ENCODE results near the gene IQGAP2. TPM values are rescaled to one million over a fixed set of nuclear protein-coding genes. Genes with fewer than 3 reads are reported as not detected.

Gene IQGAP2
- total RNA-seq, 2 donors from 2014 or later, result 117 to 134 TPM

DNA sequence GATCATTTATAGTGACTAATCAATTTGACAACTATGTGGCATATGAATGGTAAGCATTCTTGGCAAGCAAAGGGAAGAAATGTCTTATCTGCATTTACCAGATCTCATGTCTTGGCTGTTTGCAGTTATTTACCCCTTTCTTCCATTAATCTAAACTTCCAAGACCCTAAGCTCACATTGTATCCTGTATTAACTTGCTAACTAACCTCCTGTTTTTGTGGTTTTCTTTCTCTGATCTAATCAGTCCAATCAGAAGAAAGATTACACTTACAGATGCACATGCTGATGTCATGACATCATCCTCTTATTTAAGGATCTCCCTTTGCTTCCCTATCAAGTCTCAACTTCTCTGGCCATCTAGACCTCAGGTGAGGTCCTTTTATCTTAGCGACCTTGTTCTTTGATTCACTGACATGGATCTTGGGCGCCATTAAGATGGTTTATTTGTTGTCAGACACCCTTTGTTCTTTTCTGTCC, 124.6 kb downstream of the IQGAP2 start:
- H3K36me3 Mint-ChIP-seq (ENCODE audit: low read depth), result no peaks in the 10 kb centered on the region
- no peak overlapping the region for H3K27ac Mint-ChIP-seq
- no peaks in the 10 kb centered on the region for H3K27me3 Mint-ChIP-seq
- DNase-seq (no peak), ATAC-seq (peak; percentile 56)
- H3K4me3 Mint-ChIP-seq, result no peak overlapping the region
- H3K4me1 Mint-ChIP-seq, result peaks cover 50% of the 10 kb centered on the region
- H3K9me3 ChIP-seq (ENCODE audit: control insufficient read depth, low read length, poor library complexity, severe bottlenecking), result no peaks in the 10 kb centered on the region

DNA sequence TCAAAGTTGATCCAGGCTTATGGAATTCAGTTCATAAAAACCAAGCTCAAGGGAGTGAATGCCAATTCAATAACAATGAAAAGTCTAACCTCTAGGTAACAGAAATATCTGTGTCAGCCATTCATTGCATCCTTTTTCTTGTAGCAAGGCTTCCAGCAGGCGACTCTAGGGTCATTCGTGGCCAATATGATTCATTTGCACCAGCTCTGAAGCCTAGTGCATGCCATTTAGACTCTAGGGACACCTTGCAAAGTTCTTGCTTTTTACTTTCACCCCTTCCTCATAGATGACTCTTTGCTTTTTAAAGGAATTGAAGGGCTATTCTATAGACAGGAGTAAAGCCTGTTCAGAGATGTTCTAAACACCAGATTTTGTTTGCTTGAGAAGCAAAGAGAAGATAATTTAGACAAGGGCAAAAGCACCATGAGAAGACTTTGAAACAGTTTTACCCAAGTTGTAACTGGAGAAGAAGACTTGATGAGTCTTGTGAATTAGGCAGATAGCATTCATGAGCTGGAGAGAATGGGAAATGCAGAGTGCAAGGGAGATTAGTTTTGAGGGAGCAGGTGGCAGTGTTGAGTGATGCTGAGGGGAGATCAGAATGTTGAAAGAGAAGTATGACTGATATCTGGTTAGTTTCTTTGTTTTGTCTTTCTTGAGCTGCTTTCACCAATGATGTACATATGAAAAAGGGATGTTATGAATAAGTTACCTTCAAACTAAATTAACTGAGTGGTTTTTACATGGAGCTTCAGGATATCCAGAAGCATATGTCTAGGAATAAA, 125.7 kb downstream of the IQGAP2 start:
- ATAC-seq (no peak), DNase-seq (no peak)
- Mint-ChIP-seq H3K4me3 (no peak overlapping the region), H3K27ac (peak overlapping the region; percentile 24), H3K36me3 (ENCODE audit: low read depth) (no peaks in the 10 kb centered on the region), H3K4me1 (peaks cover 51% of the 10 kb centered on the region), H3K27me3 (no peaks in the 10 kb centered on the region)
- no peaks in the 10 kb centered on the region for H3K9me3 ChIP-seq (ENCODE audit: control insufficient read depth, low read length, poor library complexity, severe bottlenecking)

DNA sequence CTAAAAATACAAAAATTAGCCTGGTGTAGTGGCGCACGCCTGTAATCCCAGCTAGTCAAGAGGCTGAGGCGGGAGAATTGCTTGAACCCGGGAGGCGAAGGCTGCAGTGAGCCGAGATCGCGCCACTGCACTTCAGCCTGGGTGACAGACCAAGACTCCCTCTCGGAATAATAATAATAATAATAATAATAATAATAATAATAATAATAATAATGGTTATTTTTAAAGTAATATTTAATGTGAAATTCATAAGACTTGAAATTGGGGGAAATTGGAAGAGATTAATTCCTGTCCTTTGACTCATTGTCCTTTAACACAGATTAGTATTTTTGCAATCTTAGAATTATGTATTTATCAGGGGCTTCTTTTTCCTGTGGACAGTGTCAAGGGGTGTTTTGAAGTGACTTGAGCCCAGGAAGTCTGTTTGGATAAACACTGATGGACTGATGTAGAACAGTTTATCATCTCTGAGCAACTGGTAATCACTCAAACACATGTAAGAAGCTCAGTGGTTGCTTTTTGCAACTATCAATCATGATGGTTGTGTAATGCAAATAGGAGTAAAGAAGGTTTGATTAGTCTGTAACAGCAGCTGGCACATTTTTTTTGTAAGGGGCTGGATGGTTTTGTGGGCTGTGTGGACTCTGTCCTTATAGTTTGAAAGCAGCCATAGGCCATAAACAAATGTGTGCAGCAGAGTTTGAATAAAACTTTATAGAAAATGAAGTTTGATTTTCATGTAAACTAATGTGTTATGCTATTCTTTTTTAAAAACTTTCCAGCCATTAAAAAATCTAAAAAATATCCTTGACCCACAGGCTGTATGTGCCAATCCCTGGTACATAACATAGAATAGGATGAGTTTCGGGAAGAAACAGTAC, 126.6 kb downstream of the IQGAP2 start:
- ATAC-seq (no peak), DNase-seq (no peak)
- Mint-ChIP-seq H3K27me3 (no peaks in the 10 kb centered on the region), H3K4me1 (peaks cover 53% of the 10 kb centered on the region), H3K36me3 (ENCODE audit: low read depth) (peaks cover under 1% of the 10 kb centered on the region), H3K4me3 (no peak overlapping the region), H3K27ac (peak overlapping the region; percentile 24)
- H3K9me3 ChIP-seq (ENCODE audit: control insufficient read depth, low read length, poor library complexity, severe bottlenecking), result no peaks in the 10 kb centered on the region

DNA sequence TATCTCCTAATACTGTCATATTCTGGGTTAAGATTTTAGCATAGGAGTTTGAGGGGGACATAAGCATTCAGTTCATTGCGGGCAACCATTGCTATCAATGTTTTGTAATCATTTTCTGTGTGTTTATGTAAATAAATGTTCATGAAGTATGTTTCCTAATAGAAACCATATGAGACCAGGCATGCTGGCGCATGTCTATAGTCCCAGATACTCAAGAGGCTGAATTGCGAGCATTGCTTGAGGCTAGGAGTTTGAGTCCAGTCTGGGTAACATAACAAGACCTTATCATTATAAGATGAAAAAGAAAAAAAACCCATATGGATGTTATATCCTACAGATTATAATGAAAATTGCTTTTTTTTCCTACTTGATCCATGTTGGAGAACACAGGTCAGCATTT, 129.0 kb downstream of the IQGAP2 start:
- ATAC-seq, result no peak
- peaks cover 45% of the 10 kb centered on the region for H3K4me1 Mint-ChIP-seq
- H3K9me3 ChIP-seq (ENCODE audit: control insufficient read depth, low read length, poor library complexity, severe bottlenecking), result no peaks in the 10 kb centered on the region
- DNase-seq, result no peak
- peaks cover 2% of the 10 kb centered on the region for H3K36me3 Mint-ChIP-seq (ENCODE audit: low read depth)
- no peak overlapping the region for H3K27ac Mint-ChIP-seq
- H3K27me3 Mint-ChIP-seq, result no peaks in the 10 kb centered on the region
- H3K4me3 Mint-ChIP-seq, result no peak overlapping the region

DNA sequence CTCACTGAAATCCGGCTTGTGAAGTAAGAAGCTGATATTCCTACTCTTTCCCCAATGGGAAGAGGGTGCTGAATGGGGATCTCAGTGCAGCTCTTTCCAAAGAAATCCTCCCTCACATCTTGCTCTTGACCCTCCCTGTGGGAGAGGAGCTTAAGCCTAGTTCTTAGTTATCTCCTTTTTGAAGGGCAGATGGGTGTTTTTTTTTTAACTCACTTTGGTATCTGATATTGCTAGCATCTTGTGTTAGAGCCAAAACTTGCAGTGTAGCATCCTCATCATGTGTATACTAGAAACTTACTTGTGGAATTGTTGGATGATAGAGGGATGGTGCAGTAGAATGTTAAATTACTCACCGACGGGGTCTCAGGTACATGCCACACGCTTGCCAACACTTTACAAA, 129.9 kb downstream of the IQGAP2 start:
- no peaks in the 10 kb centered on the region for H3K27me3 Mint-ChIP-seq
- H3K4me3 Mint-ChIP-seq, result no peak overlapping the region
- H3K4me1 Mint-ChIP-seq, result peaks cover 48% of the 10 kb centered on the region
- peaks cover 2% of the 10 kb centered on the region for H3K36me3 Mint-ChIP-seq (ENCODE audit: low read depth)
- no peak for ATAC-seq
- H3K9me3 ChIP-seq (ENCODE audit: control insufficient read depth, low read length, poor library complexity, severe bottlenecking), result no peaks in the 10 kb centered on the region
- H3K27ac Mint-ChIP-seq, result peak overlapping the region; percentile 27
- DNase-seq, result no peak

DNA sequence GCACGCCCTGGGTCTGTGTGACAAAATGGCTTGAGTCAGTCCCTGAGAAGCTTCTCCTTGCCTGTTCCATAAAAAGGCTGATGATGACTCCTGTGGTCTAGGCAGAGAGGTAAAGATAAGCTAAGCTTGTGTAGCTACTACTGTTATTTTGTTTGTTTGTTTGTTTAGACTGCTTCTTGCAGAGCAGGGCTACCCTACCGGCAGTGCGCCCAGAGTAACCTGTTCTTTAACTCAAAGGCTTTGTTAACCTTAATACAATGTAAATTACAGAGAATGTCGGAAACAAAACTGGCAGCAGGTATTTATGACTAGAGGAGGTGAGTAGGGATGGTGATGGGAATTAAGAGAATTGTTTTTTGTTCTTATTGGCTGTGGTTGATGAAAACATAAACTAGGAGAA, 132.5 kb downstream of the IQGAP2 start:
- no peaks in the 10 kb centered on the region for H3K9me3 ChIP-seq (ENCODE audit: control insufficient read depth, low read length, poor library complexity, severe bottlenecking)
- Mint-ChIP-seq H3K4me1 (peaks cover 55% of the 10 kb centered on the region), H3K27me3 (no peaks in the 10 kb centered on the region), H3K4me3 (no peak overlapping the region), H3K27ac (peak overlapping the region; percentile 91), H3K36me3 (ENCODE audit: low read depth) (peaks cover 2% of the 10 kb centered on the region)
- DNase-seq (no peak), ATAC-seq (no peak)

DNA sequence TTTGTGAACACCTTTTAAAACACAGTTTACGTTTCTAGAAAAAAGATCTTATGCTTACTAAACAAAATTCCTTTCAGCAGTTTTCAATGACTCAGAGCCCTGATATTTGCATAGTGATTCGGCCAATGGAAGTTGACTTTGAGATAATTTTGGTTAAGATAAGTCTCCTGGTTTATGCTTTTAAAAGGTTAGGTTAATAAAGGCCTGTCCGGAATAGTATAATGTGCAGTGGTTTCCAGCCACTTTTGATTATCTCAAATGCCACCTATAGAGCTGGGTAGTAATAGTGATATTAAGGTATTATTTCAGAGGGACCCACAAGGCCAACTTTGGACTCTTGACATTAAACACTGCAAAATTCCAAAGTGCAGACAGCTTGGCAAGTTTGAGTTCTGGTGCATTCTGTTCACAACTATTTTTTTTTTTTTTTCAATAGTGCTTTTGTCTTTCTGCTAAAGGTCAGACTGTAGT, 134.0 kb downstream of the IQGAP2 start:
- Mint-ChIP-seq H3K27ac (peak overlapping the region; percentile 100), H3K27me3 (no peaks in the 10 kb centered on the region), H3K4me1 (peaks cover 60% of the 10 kb centered on the region), H3K4me3 (no peak overlapping the region), H3K36me3 (ENCODE audit: low read depth) (peaks cover 2% of the 10 kb centered on the region)
- DNase-seq, result no peak
- ATAC-seq, result no peak
- H3K9me3 ChIP-seq (ENCODE audit: control insufficient read depth, low read length, poor library complexity, severe bottlenecking), result no peaks in the 10 kb centered on the region

DNA sequence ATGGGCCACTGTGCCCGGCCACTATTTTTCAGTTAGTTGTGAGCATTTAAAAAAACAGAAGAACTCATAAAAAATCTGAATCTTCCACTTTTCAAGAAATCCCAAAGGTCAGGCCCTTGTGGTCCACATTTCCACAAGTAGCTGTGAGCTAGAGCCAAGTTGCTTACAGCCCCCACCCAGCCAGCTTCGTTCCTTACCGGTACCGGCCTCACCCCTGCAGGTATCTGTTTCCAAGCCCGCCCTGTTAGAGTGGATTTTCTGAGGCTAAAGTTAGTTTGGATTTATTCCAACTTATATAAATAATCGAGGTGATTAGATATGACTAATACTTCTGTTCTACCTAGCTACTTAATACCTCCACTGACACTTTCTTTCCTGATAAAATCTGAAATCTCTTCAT, 139.2 kb downstream of the IQGAP2 start:
- peaks cover 71% of the 10 kb centered on the region for H3K4me1 Mint-ChIP-seq
- H3K36me3 Mint-ChIP-seq (ENCODE audit: low read depth), result no peaks in the 10 kb centered on the region
- H3K9me3 ChIP-seq (ENCODE audit: control insufficient read depth, low read length, poor library complexity, severe bottlenecking), result no peaks in the 10 kb centered on the region
- ATAC-seq, result no peak
- DNase-seq, result no peak
- H3K27me3 Mint-ChIP-seq, result no peaks in the 10 kb centered on the region
- peak overlapping the region; percentile 100 for H3K27ac Mint-ChIP-seq
- H3K4me3 Mint-ChIP-seq, result peak overlapping the region; percentile 87

DNA sequence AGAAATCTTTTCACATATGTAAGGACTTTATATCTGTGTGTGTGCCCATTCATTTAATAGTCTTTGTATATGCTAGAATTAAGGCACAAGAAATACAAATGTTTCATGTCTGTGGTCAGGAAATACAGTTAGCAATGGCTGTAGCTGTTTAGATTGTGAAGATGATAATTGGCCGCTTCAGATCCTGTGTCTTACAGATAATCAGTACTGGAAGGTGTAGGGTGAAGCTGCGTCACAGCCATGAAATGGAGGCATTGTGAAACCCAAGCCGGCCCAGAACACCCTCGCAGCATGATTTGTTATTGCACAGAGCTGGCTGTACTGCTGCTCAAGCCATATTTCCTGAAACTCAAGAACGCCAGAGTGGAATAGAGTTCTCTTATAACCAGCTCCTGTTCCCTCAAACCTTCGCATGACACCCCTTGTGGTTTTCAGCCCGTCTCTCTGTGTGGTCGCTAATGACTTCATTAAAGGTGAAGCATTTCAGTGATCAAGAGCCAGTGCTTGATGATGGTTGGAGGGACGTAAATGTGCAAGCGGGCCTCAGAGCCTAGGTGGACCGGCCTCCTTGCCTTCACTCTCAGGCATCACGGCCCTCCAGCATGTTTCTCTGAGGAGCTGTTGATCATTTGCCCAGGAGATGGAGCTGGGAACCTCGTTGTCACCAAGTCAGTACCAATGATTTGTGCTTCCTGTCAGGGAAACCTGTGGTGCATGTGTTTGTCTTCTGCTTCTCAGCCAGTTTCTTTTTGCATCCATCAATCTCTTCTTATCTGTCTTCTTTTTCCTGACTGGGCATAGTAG, 140.0 kb downstream of the IQGAP2 start:
- H3K4me1 Mint-ChIP-seq, result peaks cover 73% of the 10 kb centered on the region
- H3K36me3 Mint-ChIP-seq (ENCODE audit: low read depth), result no peaks in the 10 kb centered on the region
- peak; percentile 18 to 49 (median 42) for DNase-seq
- no peaks in the 10 kb centered on the region for H3K9me3 ChIP-seq (ENCODE audit: control insufficient read depth, low read length, poor library complexity, severe bottlenecking)
- peak overlapping the region; percentile 100 for H3K27ac Mint-ChIP-seq
- peak; percentile 61 for ATAC-seq
- peak overlapping the region; percentile 87 for H3K4me3 Mint-ChIP-seq
- no peaks in the 10 kb centered on the region for H3K27me3 Mint-ChIP-seq

DNA sequence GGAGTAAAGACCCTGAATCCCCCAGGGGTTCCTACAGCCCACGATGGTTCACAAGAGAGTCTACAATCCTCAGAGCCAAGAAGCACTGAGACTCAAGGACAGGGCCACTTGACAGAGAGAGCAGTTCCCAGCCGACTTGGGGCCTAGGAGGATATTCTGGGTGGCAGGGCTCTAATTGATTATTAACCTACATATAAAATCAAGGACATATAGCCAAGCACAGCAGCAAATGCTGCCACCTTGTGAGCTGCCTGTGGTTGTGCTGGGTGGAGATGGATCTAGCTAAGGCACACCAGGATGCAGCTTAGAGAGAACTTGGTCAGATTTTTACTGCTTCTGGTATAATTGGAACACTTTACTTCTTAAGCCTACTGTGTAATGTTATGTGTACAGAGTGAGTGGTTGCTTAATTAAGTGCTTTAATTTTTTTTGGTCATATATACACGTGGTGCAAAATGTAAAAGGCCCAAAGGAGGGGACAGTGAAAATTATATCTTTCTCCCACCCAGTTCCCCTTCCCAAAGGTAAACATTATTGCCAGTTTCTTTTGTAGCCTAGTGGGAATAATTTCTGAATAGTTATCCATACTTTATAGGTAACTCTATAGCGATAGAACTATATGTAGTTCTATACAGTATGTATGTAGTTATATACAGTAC, 141.3 kb downstream of the IQGAP2 start:
- Mint-ChIP-seq H3K27me3 (no peaks in the 10 kb centered on the region), H3K4me1 (peaks cover 76% of the 10 kb centered on the region), H3K27ac (peak overlapping the region; percentile 100), H3K4me3 (peak overlapping the region; percentile 87), H3K36me3 (ENCODE audit: low read depth) (no peaks in the 10 kb centered on the region)
- peak; percentile 26 to 42 (median 35) for DNase-seq
- no peaks in the 10 kb centered on the region for H3K9me3 ChIP-seq (ENCODE audit: control insufficient read depth, low read length, poor library complexity, severe bottlenecking)
- ATAC-seq, result peak; percentile 29

DNA sequence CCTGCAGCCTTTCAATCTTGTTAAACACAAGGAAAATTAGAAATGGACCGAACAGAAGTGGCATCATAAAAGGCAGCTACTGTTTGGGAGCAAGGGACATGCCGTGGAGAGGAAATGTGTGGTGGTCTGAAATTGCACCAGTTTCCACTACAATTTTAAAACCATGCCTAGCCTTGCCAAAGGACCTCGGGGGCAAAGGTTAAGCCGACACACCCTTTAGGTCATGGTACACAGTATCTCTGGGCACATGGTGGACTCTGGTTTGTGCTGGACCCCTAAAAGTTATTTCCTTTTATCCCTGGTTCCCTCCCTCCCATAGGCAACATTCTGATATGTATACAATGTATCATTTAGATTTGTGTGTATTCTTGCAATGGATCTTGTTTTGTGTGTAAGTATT, 142.1 kb downstream of the IQGAP2 start:
- ATAC-seq (no peak), DNase-seq (no peak)
- Mint-ChIP-seq H3K4me3 (no peak overlapping the region), H3K36me3 (ENCODE audit: low read depth) (no peaks in the 10 kb centered on the region), H3K4me1 (peaks cover 75% of the 10 kb centered on the region), H3K27ac (peak overlapping the region; percentile 100), H3K27me3 (no peaks in the 10 kb centered on the region)
- no peaks in the 10 kb centered on the region for H3K9me3 ChIP-seq (ENCODE audit: control insufficient read depth, low read length, poor library complexity, severe bottlenecking)

DNA sequence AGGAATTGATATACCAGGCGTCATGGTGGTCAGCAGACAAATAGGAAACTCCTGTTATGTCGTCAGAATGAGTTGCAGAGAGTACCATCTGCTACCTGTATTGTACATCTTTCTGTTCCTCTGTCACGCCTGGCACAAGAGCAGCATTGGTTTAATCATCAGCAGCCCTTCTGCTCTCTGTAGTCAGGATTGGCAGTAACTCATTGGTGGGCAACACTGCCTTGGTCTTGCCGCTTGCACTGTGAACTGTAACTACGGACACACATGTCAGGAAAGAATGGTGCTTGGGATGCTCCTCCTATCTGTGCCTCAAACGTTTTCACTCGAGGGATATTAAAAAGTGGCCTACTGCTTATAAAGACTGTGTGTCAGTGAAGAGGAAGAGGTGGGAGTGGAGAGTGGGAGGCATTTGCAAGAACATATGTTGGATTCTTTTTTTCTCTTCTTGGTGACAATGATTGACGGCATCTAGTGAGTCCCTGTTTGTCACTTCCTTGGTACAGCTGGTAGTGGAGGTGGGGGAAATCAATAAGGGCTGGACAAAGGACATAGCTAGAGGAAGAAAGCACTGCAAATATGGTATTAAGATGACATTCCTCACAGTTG, 143.5 kb downstream of the IQGAP2 start:
- Mint-ChIP-seq H3K27ac (peak overlapping the region; percentile 100), H3K36me3 (ENCODE audit: low read depth) (no peaks in the 10 kb centered on the region), H3K4me3 (peak overlapping the region; percentile 89), H3K27me3 (no peaks in the 10 kb centered on the region), H3K4me1 (peaks cover 63% of the 10 kb centered on the region)
- no peaks in the 10 kb centered on the region for H3K9me3 ChIP-seq (ENCODE audit: control insufficient read depth, low read length, poor library complexity, severe bottlenecking)
- ATAC-seq (peak; percentile 5), DNase-seq (no peak)
